ENCODE data around the gene ELK3.

The ELK3 gene

DNA sequence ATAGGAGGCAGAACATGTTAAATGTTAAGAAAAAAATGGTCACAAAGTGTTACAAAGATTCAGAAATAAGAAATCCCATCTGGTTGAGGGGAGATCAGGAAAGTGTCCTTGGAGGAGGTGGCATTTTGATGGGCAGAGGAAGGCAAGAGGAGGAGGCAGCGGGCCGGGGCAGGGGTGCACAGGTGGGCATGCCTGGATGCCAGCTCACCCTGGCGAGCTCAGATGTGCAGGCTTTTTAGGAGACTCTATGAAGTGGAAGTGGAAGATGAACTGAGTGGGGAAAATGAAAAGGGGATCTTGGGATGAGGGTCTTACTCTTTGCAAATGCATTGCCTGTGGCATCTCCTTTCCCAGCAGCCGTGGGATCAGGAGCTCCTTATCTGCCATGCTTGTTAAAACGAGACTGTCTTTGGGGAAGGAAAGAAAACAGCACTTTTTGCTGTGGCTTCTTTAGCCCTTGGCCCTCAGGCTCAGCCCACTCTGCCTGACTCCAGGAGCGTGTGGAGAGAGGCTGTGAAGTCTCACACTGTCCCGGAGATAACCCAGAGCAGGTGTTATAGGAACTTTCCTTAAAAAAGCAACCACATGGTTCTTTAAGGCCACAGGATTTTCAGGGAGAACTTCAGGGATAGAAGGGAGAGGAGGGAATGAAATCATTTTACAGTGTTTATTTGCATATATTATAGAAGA is 62.6 kb downstream of the ELK3 start:
- no peak for DNase-seq (ENCODE audit: low read depth, low spot score)

DNA sequence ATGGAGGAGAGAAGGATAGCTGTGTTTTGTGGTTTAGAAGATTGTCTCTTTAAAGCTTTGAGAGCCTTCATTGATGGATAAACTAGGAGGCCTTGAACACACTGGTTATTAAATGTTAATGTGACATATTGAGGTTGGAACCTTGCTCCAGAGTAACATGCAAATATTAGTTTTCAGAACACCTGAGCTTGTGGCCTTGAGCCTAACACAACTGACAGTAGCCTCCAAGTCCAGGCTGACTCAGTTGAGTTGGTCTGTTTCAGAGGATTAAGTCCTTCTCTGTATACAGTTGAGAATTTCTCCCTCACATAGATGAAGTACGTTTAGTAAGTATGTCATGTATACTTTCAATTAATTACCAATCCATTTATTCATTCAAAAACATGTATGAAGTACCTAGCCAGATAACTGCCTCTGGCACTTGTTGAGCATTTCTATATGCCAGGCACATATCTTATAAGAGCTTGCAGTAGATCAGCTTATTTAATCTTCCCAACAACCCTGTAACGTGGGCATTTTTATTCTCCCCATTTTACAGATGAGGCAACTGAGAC is 63.5 kb downstream of the ELK3 start:
- no peak for DNase-seq (ENCODE audit: low read depth, low spot score)

DNA sequence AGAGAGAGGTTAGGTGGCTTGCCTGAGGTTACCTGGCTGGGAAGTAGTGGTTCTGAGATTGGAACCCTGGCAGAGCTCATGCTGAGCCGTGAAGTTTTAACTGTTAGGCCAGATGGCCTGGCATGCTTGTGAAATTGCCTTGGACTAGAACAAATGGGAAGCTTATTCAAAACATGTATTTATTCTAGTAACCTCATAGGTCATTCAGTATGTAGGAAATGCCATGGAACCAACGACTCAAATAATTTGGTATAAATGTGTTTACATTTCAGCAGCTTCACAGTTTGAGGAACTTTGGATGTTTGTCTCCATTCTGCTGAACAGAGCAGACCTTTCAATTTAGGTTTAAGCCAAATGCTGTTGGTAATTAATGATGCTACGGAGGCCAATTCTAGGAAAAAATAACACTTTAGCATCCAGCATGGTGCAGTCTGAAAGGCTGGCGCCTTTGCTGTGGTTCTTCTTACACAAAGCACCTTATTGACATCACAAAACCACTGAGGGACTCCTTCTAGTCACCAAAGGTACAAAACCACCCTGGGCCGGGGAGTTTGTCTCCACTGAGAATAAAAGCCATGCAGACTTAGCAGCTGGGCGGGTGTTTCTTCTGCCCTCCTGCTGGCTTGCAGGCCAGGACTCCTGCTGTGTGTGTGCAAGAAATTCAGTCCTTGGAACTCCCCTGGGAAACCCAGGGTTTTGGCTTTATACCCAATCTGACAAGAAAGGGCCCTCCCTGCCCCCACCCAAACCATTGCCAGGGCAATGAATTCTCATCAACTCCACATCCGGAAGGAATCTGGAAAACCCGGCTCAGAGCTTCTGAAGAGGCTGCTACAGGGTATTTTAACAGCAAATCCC is 64.2 kb downstream of the ELK3 start:
- no peak for DNase-seq (ENCODE audit: low read depth, low spot score)

DNA sequence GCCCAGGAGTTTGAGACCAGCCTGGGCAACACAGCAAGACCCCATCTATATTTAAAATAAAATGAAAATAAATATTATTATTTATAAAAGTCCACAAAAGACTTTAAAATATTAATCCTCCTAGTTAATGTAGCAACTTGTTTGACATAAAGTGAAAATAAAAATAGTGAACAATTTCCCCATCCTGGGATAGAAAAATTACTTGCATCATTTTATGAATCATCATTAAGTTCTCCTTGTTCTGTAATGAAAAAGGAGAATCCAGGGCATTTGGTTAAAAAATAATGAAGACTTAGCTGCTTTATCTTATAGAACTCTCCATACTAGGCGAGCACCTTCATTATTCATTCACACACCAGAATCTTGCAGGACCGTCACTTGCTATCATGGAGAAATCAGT is 66.1 kb downstream of the ELK3 start:
- no peak for DNase-seq (ENCODE audit: low read depth, low spot score)

DNA sequence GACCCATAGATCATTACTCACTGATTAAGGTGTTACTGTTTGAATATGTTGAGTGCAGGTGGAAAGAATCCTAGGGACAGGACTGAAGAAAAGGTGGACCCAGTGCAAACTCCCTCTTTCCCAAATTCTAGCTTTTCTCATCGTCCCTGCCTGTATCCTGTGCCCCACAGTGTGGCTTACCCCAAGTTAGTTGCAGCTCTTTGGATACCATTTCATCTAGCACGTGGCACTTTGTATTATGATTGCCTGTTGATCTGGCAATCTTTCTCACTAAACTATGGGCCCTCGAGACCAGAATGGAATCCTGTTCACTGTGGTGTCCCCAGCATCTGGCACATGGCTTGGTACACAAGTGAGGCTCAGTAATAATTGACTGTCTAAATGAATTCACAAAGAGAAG is 66.5 kb downstream of the ELK3 start:
- no peak for DNase-seq (ENCODE audit: low read depth, low spot score)

DNA sequence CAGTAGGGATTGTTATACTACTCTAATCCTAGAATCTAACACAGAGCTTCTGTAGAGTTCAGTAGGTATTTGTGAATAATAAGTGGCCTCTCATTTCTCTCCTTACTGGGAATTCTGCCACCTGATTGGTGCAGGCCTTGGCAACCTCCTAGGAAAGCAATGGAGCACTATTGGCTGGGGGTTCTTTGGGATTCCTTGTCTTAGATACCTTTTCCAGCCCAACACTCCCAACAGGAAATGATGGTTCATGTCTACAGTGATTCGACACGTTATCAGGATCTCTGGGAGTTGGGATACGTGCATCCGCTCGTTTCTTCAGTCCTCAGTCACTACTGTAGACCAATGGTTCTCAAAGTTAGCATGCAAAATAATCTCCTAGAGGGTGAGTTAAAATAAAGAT is 67.4 kb downstream of the ELK3 start:
- DNase-seq (ENCODE audit: low read depth, low spot score): no peak

DNA sequence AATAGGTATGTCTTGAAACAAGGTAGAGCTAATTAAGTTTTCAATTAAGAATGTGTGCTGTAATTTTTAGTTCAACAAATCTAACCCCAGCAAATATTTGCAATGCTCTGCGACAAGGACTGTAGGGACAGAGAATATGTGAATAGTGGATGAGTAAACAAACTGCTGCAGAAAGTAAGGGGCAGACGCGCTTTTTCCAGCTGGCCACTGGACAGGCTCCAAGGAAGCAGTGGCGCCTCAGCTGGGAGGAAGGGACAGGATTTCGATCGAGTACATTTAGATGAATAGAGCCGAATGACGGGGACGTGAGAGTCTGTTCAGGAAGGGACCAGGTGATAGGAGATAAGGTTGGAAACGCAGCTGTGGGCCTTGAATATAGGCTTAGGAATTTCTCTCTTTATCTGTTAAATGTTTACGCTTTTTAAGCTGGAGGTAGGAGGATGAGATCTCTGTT is 69.3 kb downstream of the ELK3 start:
- DNase-seq (ENCODE audit: low read depth, low spot score): no peak

DNA sequence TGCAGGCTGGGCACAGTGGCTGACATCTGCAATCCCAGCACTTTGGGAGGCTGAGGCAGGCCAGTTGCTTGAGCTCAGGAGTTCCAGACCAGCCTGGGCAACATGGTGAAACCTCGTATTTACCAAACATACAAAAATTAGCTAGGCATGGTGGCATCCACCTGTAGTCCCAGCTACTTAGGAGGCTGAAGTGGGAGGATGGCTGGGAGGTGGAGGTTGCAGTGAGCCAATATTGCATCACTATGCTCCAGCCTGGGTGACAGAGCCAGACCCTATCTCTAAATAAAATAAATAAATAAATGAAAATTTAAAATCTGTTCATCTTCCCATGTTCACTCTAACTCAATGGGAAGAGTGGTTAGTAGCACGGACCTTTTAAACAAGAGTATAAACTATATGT is 71.2 kb downstream of the ELK3 start:
- DNase-seq (ENCODE audit: low read depth, low spot score): no peak

DNA sequence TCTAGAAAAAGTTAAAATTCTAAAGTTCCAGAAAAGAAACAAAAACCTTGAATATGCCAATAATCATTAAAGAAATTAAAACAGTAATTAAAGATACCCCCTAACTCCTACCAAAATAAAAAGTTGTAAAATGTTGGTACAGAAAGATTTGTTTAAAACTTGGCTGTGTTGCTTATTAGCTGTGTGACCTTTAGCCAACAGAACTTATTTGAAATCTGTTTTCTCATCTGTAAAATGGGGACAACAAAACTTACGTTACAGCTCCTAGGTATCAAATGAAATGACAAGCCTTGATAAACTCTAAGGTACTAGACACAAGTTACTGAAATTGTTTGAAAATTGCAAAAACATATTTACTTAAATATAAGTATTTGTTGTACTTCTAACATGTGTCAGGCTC is 71.7 kb downstream of the ELK3 start:
- DNase-seq (ENCODE audit: low read depth, low spot score): no peak

DNA sequence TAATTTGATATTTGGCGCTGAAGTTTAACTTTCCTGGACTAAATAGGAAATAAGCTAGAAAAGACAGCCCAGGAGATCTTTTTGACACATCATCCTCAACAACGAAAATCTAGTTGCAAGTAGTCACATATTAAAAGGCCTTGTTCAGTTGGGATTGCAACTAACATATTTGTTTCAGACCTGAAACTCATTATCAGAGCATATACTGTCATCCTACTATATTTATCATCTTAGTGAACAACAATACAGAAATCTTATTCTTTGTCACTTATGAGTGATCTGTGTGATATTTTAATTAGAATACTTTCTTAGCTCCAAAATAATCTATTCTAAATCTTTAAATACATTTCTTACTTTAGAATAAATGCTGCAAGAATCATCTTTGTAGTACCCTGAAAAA is 72.1 kb downstream of the ELK3 start:
- no peak for DNase-seq (ENCODE audit: low read depth, low spot score)

DNA sequence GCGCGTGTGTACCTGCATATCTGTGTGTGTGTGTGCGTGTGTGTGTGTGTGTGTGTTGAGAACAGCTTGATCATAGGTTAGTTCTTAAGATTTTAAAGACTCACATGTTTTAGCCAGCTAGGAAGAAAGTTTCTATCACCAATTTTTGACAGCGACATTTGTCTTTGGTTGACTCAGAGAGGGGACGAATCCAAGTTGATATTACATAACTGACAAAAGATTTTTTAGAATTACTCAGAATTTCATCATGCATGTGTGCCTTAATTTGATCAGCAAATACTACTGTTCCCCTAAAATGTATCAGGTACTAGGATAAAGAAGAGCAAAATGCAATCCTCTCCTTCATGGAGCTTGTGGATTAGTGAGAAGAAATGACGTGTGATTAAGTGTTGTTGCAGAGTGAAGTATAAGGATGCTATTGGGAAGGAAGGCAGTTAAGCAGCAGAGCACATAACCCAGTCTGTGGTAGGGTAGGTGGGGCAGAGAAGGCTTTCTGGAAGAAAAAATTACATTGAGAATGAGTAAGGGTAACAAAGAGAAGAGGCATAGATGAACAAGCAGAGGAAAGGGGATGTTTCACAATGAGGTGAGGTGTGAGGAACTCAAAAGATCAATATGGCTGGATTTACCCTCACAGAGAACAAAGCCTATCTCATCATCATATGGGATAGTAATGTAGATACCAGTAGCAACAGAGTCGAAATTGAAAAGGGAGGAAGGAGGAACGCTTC is 77.5 kb downstream of the ELK3 start:
- DNase-seq (ENCODE audit: low read depth, low spot score): no peak

DNA sequence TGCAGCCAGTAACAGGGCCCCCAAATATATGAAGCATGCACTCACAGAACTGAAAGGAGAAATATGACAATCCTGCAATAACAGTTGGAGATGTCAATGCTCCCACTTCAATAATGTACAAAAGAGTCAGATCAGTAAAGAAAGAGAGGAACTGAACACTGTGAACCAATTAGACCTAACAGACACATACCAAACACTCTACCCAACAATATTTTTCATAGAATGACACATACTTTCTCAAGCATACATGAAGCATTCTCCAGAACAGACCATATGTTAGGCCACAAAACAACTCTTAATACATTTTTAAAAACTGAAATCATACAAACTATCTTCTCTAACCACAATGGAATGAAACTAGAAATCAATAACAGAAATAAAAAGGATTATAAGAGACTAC is 80.2 kb downstream of the ELK3 start:
- DNase-seq (ENCODE audit: low read depth, low spot score): no peak

DNA sequence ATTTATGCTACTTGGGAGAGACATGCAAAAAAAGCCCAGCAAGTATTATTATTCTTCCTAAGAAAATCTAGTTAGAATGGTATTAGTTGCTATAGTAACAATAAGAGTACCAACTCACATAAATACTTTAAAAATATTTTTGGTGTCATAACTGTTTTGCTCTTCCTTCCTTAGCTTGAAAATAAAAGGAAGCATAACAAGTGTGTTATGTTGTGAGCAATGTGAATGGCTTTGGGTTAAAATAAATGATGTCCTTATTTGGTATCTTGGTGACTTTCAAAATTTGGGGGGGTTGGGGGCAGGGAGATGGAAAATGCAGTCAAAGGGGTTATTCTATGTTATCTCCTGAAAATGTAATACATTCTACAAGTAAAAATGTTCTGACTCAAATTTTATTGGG is 91.0 kb downstream of the ELK3 start:
- no peak for DNase-seq (ENCODE audit: low read depth, low spot score)

DNA sequence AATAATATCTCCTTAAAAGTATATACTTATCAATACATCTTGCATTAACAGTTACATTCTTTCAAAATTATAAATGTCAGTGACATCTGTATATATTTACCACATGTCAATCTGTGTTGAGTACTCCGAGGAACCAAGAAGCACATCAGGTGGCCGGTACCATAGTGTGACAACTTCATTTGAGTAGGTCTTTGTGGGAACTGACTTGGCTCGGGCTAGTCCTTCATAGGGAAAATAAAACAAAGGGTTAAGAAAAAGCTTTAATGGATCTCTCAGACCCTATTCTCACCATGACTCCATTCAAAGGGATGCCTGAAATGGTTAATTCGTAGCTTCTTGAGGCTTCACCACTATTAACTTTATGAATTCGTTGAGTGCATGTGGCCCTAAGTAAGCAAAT is 94.9 kb downstream of the ELK3 start:
- no peak for DNase-seq (ENCODE audit: low read depth, low spot score)

DNA sequence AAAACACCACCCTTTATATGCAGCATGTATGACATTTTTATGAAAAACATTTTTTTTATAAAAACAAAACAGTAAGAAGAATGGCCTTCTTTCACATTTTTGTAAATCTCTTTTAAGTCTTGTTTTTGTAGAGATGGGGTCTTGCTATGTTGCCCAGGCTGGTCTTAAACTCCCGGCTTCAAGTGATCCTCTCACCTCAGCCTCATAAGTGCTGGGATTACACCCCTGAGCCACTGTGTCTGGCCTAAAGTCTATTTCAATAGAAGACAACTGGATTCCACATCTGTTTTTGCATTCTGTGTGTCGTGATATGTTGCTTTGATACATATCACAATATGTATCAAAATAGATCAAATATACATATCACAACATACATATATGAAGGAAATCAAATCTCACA is 98.9 kb downstream of the ELK3 start:
- DNase-seq (ENCODE audit: low read depth, low spot score): no peak

DNA sequence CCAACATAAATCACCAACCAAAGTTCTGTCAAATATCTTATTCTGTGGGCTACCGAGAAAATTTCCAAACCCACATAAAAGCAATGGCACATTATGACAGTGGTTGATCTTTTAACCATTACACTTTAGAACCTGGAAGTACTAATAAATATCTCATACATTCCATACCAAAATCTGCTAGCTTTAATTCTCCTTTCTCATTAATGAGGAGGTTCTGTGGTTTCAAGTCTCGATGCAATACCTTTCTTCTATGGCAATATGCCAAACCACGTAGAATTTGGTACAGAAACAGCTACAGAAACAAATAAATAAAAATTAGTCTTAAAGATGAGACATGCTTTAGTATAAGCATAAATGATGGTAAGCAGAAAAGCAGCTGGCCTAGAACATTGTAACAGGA is 100.7 kb downstream of the ELK3 start:
- DNase-seq (ENCODE audit: low read depth, low spot score): no peak

DNA sequence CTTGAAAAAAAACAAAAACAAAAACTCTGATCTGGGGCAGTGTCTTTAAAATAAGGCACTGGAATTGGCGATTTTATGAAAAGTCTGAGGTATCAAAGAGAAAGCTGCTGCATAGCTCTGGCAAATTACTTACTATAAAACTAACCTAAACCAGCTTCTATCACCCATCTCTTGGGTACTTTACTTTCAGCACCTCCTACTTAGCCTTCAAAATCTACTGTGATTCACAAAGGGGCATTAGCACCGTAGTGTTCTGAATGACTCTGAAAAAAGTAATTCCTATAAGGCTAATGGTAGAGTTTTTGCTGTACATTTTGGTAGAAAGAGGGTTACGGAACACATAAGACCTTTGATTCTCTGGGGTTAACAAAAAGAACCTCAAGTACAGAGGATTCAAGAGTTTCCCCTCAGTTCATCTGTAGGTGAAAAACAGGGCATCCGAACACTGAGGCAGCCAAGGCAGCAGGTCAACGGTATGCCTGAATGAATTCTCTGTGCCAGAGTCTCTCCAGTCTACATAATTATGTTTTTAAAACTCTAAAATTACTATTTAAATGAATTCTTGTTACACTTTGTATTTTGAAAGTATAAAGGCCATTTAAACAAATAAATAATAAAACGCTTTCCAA is 101.5 kb downstream of the ELK3 start:
- no peak for DNase-seq (ENCODE audit: low read depth, low spot score)

DNA sequence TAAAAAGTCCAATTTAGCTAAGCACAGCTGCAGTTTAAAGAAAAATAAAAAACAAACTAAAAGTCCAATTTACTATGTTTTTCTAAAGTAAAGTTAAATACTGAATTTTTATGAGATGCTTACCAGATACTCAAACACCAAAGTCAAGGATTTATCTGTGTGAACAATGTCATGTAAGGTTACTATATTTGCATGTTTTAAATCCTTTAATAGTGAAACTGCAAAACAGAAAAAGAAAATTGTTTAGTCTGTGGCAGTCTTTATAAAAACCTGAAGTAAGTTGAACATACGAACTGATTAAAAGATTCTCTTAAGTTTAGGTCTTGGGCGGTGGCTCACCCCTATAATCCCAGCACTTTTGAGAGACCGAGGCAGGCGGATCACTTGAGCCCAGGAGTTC is 103.3 kb downstream of the ELK3 start:
- DNase-seq (ENCODE audit: low read depth, low spot score): no peak

DNA sequence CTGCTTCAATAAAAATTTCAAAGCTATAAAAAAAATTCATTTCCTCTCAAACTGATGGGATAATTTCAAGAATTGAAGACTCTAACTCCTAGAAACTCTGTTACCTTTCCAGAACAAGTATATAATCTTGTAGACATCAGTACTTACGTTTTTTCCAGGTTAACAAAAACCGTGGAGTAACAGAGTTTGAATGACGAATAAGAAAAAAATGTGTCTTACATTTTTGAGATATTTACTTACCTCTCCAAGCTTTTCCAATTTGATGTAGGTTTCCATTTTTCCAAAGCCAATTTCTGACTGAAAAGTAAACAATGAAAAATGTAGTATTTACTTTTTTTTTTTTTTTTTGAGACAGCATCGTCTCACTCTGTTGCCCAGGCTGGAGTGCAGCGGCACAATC is 105.9 kb downstream of the ELK3 start:
- no peak for DNase-seq (ENCODE audit: low read depth, low spot score)

DNA sequence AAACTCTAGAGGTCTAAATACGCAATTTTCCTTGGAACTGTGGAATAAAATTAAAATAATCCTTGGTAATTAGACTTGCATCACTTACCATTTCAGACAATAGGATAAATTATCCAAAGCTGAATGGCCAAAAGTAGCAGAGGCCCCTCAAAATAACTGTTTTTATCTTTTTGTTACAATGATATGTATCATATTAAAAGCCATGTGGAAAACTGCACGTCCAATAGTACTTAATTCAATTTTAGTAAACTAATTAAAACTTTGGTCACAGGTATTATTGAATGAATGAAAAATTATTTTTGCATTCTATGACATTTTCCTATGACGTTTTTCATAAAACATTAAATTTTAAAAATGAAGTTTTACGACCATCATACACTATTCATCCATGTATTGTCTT is 107.6 kb downstream of the ELK3 start:
- DNase-seq (ENCODE audit: low read depth, low spot score): no peak

DNA sequence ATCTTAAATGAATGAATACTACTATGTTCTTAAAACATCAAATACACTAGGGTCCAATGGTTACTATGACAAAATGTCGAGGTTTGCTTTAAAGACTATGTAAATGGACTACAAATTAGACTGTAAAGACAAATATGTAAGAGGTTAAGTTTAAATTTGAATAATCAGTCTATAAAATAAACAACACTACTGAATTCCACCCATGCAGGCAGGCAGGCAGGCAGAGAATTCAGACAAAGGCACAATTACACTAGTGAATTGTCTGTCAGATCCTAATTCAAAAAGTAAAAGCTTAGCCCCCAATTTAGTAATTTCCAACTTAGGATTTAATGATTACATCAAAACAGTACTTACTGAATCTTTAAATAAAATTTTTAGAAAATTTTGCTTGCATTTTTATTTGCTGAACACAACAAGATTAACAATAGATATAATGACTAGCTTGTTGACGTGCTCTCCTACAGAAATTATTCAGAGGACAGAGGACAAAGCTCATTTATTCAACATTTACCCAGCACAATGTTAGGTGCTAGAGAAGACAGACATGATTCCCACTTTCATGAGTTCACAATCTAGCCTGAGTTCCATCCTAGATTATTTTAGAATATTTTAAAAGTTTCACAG is 108.6 kb downstream of the ELK3 start:
- DNase-seq (ENCODE audit: low read depth, low spot score): no peak
